ENCODE measurements around the gene OR10D3. TPM values are rescaled to one million over a fixed set of nuclear protein-coding genes. Genes with fewer than 3 reads are reported as not detected.

Gene OR10D3
- total RNA-seq, 1 donor from 2014 or later = not detected

- no peak for TF ChIP-seq CTCF (IDR thresholded peaks at IDR 0.05; ENCODE audit: insufficient read depth, low read length, severe bottlenecking)
- Histone ChIP-seq H3K36me3 (ENCODE audit: control insufficient read depth, insufficient read depth, low read length) (no peaks in the 10 kb centered on the region), H3K27me3 (ENCODE audit: control insufficient read depth, insufficient read depth, low read length) (no peaks in the 10 kb centered on the region), H3K4me3 (ENCODE audit: low read depth, low read length) (no peak overlapping the region)
- peak; percentile 5 for DNase-seq (ENCODE audit: low read depth)
- FAIRE-seq = no peak
Measured at GRCh38 chr11:124198897-124199296, 15.8 kb downstream of the OR10D3 start.

- no peak overlapping the region for H3K4me3 ChIP-seq (ENCODE audit: low read depth, low read length)
- peak; percentile 70 for DNase-seq (ENCODE audit: low read depth)
- H3K36me3 ChIP-seq (ENCODE audit: control insufficient read depth, insufficient read depth, low read length) = no peaks in the 10 kb centered on the region
- no peak for TF ChIP-seq CTCF (IDR thresholded peaks at IDR 0.05; ENCODE audit: insufficient read depth, low read length, severe bottlenecking)
- H3K27me3 ChIP-seq (ENCODE audit: control insufficient read depth, insufficient read depth, low read length) = no peaks in the 10 kb centered on the region
- FAIRE-seq = no peak
Measured at GRCh38 chr11:124199702-124200101, 16.6 kb downstream of the OR10D3 start.

- Histone ChIP-seq H3K36me3 (ENCODE audit: control insufficient read depth, insufficient read depth, low read length) (no peaks in the 10 kb centered on the region), H3K4me3 (ENCODE audit: low read depth, low read length) (no peak overlapping the region), H3K27me3 (ENCODE audit: control insufficient read depth, insufficient read depth, low read length) (no peaks in the 10 kb centered on the region)
- TF ChIP-seq CTCF (IDR thresholded peaks at IDR 0.05; ENCODE audit: insufficient read depth, low read length, severe bottlenecking) = no peak
- DNase-seq (ENCODE audit: low read depth) (no peak), FAIRE-seq (no peak)
Measured at GRCh38 chr11:124200671-124201070, 17.5 kb downstream of the OR10D3 start.

- Histone ChIP-seq H3K27me3 (ENCODE audit: control insufficient read depth, insufficient read depth, low read length) (no peaks in the 10 kb centered on the region), H3K4me3 (ENCODE audit: low read depth, low read length) (no peak overlapping the region), H3K36me3 (ENCODE audit: control insufficient read depth, insufficient read depth, low read length) (no peaks in the 10 kb centered on the region)
- TF ChIP-seq CTCF (IDR thresholded peaks at IDR 0.05; ENCODE audit: insufficient read depth, low read length, severe bottlenecking) = no peak
- FAIRE-seq (no peak), DNase-seq (ENCODE audit: low read depth) (no peak)
Measured at GRCh38 chr11:124202951-124203350, 19.8 kb downstream of the OR10D3 start.

DNA sequence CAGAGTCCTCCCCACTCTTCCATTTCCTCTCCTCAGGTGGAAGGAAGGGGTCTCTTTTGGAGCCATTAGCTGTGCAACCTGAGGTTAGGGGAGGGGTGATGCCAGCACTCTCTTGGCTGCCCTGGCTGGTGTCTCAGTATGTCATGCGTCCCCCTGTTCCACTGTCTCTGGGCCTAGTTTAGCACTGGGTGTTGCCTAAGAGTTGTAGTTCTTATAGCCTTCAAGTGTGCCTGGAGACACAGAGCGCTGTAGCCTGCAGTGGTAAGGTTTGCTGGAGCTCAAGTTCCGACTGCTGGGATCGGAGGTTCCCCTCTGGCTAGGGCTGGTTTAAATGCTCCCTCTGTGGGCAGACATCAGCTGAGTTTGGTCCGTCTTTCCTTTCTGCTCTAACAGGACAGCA is 20.9 kb downstream of the OR10D3 start:
- no peak for DNase-seq (ENCODE audit: low read depth)
- no peak for TF ChIP-seq CTCF (IDR thresholded peaks at IDR 0.05; ENCODE audit: insufficient read depth, low read length, severe bottlenecking)
- no peak for FAIRE-seq

DNA sequence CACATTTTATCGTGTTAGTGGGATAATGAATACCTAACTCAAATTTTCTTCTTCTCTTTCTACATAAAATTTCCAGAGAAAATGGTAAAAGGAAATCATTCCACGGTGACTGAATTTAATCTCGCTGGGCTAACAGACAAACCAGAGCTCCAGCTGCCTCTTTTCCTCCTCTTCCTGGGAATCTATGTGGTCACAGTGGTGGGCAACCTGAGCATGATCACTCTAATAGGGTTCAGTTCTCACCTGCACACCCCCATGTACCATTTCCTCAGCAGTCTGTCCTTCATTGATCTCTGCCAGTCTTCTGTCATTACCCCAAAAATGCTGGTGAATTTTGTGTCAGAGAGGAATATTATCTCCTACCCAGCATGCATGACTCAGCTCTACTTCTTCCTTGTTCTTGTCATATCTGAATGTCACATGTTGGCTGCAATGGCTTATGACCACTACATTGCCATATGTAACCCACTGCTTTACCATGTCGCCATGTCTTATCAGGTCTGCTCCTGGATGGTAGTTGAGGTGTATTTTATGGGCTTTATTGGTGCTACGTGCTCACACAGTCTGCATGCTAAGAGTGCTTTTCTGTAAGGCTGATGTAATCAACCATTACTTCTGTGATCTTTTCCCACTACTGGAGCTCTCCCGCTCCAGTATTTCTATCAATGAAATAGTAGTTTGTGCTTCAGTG is 24.1 kb downstream of the OR10D3 start:
- no peak for TF ChIP-seq CTCF (IDR thresholded peaks at IDR 0.05; ENCODE audit: insufficient read depth, low read length, severe bottlenecking)
- peak; percentile 3 for DNase-seq (ENCODE audit: low read depth)
- FAIRE-seq = no peak
- H3K4me3 ChIP-seq (ENCODE audit: low read depth, low read length) = no peak overlapping the region
- H3K36me3 ChIP-seq (ENCODE audit: control insufficient read depth, insufficient read depth, low read length) = no peaks in the 10 kb centered on the region
- no peaks in the 10 kb centered on the region for H3K27me3 ChIP-seq (ENCODE audit: control insufficient read depth, insufficient read depth, low read length)

More for the DNA sequence above, 20.9 kb downstream of the OR10D3 start:
- Histone ChIP-seq H3K36me3 (ENCODE audit: control insufficient read depth, insufficient read depth, low read length) (no peaks in the 10 kb centered on the region), H3K27me3 (ENCODE audit: control insufficient read depth, insufficient read depth, low read length) (no peaks in the 10 kb centered on the region), H3K4me3 (ENCODE audit: low read depth, low read length) (no peak overlapping the region)

All from bronchial epithelial cell (primary cell).